ENCODE results near the gene CASQ2.

The CASQ2 gene

GRCh38 chr1:115665319-115666096, 103.0 kb downstream of the CASQ2 start:
- DNase-seq (ENCODE audit: low read depth in 3 of 3), result no peak

DNA sequence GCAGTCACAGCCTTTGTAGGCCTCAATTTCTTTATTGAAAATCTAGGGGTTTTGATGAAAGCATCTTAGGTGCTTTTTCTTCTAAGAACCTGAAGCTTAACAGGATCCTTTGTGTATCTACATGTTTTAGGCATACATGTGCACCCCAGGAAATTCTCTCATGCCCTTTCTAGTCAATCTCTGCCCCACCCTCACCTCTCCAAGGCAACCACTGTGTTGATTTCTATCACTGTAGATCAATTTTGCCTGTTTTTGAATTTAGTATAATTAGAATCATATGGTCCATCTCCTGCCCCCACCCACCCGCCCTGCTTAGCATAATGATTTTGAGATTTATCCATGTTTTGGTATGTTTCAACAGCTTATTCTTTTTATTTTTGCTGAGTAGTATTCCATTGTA, 107.4 kb downstream of the CASQ2 start:
- DNase-seq (ENCODE audit: low read depth in 3 of 3), result no peak

DNA sequence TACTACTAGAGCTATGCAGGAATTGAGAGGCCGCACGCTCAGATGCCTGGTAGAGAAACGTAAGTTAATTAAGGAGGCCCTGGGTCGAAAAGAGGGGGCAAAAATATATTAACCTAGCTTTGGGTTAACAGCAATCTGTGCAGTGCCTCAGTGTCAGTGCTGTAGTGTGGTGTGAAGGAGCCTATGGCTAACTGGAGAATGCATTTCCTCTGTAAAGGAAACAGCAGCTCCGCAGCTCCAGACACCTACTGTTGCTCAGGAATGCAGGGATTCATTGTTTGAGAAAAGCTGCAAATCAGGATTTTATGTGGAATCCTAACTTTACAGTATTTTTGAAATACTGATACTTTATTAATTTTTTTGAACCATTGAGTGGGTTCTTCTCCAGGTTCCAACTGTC, 108.4 kb downstream of the CASQ2 start:
- no peak for DNase-seq (ENCODE audit: low read depth in 3 of 3)

DNA sequence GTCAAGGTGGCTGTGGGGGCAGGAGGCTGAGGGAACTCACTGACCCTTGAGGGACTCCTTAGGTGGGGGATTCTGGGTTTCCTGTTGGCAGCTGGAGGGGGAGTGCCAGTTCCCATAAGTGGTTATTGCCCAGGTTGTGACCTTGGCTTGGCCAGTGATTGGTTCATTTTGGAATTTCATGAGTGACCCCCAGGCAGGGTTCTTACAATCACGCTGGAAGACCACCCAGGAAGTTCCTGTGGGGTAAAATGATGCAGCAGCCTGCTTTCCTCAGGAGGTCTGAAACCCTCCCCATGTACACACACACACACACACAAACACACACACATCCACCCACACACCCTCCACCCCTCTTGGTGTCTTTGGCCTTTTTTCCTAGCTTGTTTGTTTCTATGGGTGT, 109.9 kb downstream of the CASQ2 start:
- no peak for DNase-seq (ENCODE audit: low read depth in 3 of 3)

DNA sequence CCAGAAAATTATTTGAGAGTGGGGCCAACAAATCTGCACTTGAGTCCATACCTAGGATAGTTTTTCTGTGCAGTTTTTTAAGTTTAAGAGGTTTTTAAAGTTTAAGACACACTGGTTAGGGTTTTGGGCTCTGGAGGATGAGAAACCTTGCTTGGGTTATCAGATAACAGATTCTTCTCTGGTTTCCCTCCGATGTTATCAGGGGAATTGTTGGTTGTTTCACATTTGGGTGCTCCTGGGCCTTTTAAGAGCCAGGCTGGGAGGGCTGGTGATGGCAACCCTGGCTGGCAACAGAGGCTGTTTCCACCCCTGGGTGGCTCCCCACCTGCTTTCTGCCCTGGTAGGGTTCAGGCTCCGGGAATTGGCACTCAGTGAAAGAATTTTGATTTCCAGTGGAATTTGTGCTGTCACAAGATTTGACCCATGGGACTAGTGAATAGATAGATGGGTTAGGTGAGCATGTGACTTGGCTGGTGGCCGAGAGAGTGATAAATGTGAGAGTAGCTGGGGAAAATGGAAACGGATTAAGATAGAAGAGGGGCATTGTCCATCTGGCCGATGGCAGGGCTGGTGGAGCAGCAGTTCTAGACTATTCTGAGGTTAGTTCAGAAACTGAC, 111.9 kb downstream of the CASQ2 start:
- no peak for DNase-seq (ENCODE audit: low read depth in 3 of 3)

- no peak for DNase-seq (ENCODE audit: low read depth in 3 of 3)
Observed at GRCh38 chr1:115655916-115656315, 112.6 kb downstream of the CASQ2 start.

GRCh38 chr1:115655306-115655663, 113.2 kb downstream of the CASQ2 start:
- no peak for DNase-seq (ENCODE audit: low read depth in 3 of 3)

DNA sequence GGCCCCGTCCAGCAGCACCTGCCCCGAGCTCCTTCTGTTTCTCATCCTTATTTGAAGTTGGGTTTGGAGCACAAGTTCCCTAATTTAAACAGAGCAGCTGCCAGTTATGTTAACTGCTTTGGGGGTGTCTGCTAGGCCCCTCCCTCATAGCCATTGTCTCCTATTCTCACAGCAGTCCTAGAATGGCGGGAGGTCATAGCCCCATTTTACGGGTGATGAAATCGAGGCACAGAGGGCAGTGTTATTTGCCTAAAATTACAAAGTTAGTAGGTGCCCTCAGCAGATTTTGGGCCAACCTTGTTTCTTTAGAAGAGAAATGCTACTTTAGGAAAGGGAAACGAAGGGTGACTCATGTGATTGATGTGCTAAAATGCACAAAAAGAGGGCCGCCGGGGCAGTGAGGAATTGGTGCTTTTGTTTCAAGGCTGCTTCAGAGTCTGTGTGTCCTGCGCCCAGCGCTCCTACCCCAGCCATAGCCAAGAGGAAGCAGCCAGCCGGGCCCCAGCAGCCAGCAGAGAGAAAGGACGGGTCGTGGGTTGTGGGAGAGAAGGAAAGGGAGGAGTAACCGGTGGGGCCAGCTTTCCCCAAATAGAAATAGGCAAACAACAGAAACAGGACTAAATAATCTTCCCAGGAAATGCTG, 113.7 kb downstream of the CASQ2 start:
- DNase-seq (ENCODE audit: low read depth in 3 of 3), result no peak

- DNase-seq (ENCODE audit: low read depth in 3 of 3), result no peak
Observed at GRCh38 chr1:115654125-115654524, 114.4 kb downstream of the CASQ2 start.

GRCh38 chr1:115652236-115652788, 116.2 kb downstream of the CASQ2 start:
- no peak for DNase-seq (ENCODE audit: low read depth in 3 of 3)

DNA sequence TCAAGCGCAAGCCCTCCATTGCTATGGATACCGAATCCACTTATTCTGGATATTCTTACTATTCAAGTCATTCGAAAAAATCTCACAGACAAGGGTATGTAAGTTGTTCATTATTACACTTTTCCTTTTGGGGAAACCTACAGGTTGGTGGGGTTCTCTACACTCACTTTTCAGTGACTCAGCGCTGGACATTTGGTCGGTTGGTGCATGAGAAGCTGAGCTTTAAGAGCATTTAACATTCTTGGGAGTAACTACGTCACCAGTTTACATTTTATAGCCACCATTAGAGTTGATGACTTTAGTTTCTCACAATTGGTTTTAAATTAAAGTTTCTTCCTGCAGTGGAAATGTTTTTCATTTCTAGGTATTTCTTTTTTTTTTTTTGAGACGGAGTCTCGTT, 117.1 kb downstream of the CASQ2 start:
- DNase-seq (ENCODE audit: low read depth in 3 of 3), result no peak

DNA sequence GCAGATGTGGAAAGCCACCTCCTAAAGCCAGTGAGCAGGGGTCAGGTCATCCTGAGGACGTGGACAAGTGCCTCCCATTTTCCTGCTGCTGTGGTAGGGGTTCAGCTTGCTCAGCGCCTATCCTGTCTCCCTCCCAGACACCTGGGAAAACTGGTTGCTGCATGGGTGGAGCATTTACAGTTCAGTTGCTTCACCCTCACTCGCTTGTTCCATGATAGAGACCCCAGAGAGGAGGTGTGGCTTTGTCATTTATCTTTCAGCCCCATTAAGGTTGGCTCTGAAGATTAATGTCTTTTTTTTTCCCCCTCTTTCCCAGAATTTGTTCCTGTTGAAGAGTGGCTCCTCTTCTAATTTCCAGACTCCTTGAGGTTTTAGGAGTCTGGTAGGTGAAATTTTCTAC, 117.6 kb downstream of the CASQ2 start:
- DNase-seq (ENCODE audit: low read depth in 3 of 3), result no peak
